HG02885 (cell line): Measurements from ENCODE around the gene SOX8.
"Not testable (repeated sequence)": the region's sequence is repeated elsewhere in the genome, so short reads cannot be mapped to it uniquely, and the experiment has no call there.

ENCODE experiments used
- ATAC-seq: cut with Tn5 transposase; IDR thresholded peaks from one replicate; pipeline ENCODE4 v1.9.1; 2021; ENCODE audit warnings: mild to moderate bottlenecking; ENCODE audit not compliant: unreplicated experiment, poor library complexity

SOX8 gene

GRCh38 chr16:981695-982144 lies at the start of gene SOX8:
SOX8 (plus strand) TSS chr16:981770; CDS start chr16:981923, 153 bp downstream.
- no peak for ATAC-seq

- ATAC-seq, result no peak
Measured at GRCh38 chr16:932831-933330, 48.7 kb upstream of the SOX8 start.

GRCh38 chr16:933581-933980 lies 48.0 kb upstream of the SOX8 start:
- ATAC-seq, result no peak

- no peak for ATAC-seq
Measured at GRCh38 chr16:934178-934577, 47.4 kb upstream of the SOX8 start.

GRCh38 chr16:935684-936083 lies 45.9 kb upstream of the SOX8 start:
- no peak for ATAC-seq

GRCh38 chr16:937311-937710 lies 44.3 kb upstream of the SOX8 start:
- ATAC-seq, result no peak

GRCh38 chr16:937723-938122 lies 43.8 kb upstream of the SOX8 start:
- no peak for ATAC-seq

- no peak for ATAC-seq
Measured at GRCh38 chr16:938136-938535, 43.4 kb upstream of the SOX8 start.

GRCh38 chr16:938752-939151 lies 42.8 kb upstream of the SOX8 start:
- no peak for ATAC-seq

GRCh38 chr16:939311-939710 lies 42.3 kb upstream of the SOX8 start:
- no peak for ATAC-seq

- ATAC-seq, result no peak
Measured at GRCh38 chr16:939941-940340, 41.6 kb upstream of the SOX8 start.

GRCh38 chr16:942436-943060 lies 39.0 kb upstream of the SOX8 start:
- no peak for ATAC-seq

GRCh38 chr16:943971-944370 lies 37.6 kb upstream of the SOX8 start:
- ATAC-seq, result no peak

GRCh38 chr16:945271-946047 lies 36.1 kb upstream of the SOX8 start:
- no peak for ATAC-seq

- no peak for ATAC-seq
Measured at GRCh38 chr16:946048-946395, 35.5 kb upstream of the SOX8 start.

GRCh38 chr16:947255-947921 lies 34.2 kb upstream of the SOX8 start:
- no peak for ATAC-seq

- ATAC-seq, result not testable (repeated sequence)
Measured at GRCh38 chr16:947922-948303, 33.7 kb upstream of the SOX8 start.

- ATAC-seq, result not testable (repeated sequence)
Measured at GRCh38 chr16:948767-949166, 32.8 kb upstream of the SOX8 start.

- not testable (repeated sequence) for ATAC-seq
Measured at GRCh38 chr16:950733-951573, 30.6 kb upstream of the SOX8 start.

- no peak for ATAC-seq
Measured at GRCh38 chr16:951660-952301, 29.8 kb upstream of the SOX8 start.
